ENCODE data around the gene H2BK1.

- TF ChIP-seq ZBTB10 (CRISPR knock-in tag; IDR thresholded peaks at IDR 0.05; ENCODE audit: borderline replicate concordance) (no peak), ZNF350 (CRISPR knock-in tag; IDR thresholded peaks at IDR 0.05; ENCODE audit: borderline replicate concordance, low read depth) (no peak), POLR2AphosphoS5 (IDR thresholded peaks at IDR 0.05; ENCODE audit: low read depth, low read length) (no peak), TBX3 (IDR thresholded peaks at IDR 0.05; ENCODE audit: borderline replicate concordance) (no peak), CREB1 (IDR thresholded peaks at IDR 0.05) (no peak), CREB1 (CRISPR knock-in tag; IDR thresholded peaks at IDR 0.05) (no peak), KDM1A (CRISPR knock-in tag; IDR thresholded peaks at IDR 0.05) (no peak), MAFG (CRISPR knock-in tag; IDR thresholded peaks at IDR 0.05) (no peak), JUN (CRISPR knock-in tag; IDR thresholded peaks at IDR 0.05) (no peak), ATF1 (CRISPR knock-in tag; IDR thresholded peaks at IDR 0.05) (no peak), CTCF (CRISPR knock-in tag; IDR thresholded peaks at IDR 0.05) (no peak), SMAD1 (CRISPR knock-in tag; IDR thresholded peaks at IDR 0.05; ENCODE audit: borderline replicate concordance, low read depth) (no peak), TBL1XR1 (IDR thresholded peaks at IDR 0.05; ENCODE audit: borderline replicate concordance, low read length, partially characterized antibody) (no peak), SETDB1 (CRISPR knock-in tag; IDR thresholded peaks at IDR 0.05; ENCODE audit: borderline replicate concordance) (no peak), ATF2 (CRISPR knock-in tag; IDR thresholded peaks at IDR 0.05) (no peak)
These were observed 4.6 kb downstream of the H2BK1 start for GRCh38 chr7:151205730-151206129.
